ENCODE data around the gene PSG2. TPM values are rescaled to one million over a fixed set of nuclear protein-coding genes. Genes with fewer than 3 reads are reported as not detected.
"Not testable (repeated sequence)": the region's sequence is repeated elsewhere in the genome, so short reads cannot be mapped to it uniquely, and the experiment has no call there.

PSG2 gene
- total RNA-seq, 1 donor: 0.27 TPM

DNA sequence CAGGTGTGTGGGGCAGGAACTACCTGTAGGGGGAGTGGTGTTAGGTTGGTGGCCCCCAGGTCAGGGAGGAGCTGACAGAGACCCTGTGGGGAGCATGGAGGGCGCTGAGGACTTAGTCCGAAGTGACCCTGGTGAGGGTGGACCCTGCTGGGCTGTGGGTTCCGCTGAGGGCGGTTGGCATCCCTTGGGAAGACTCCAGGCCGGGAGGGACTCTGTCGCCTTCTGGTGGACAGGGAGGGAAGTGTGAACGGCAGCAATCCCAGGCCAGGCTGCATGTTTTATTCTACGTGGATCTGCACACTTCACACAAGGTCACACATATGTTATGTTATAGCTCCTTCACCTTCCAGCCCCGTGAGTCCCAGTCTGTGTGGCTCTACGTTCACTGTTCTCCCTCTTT lies 54.5 kb downstream of the PSG2 start:
- not testable (repeated sequence) for H3K4me3 ChIP-seq (ENCODE audit: low read depth, low read length); DNase-seq (ENCODE audit: low read depth)
- TF ChIP-seq, protein P1, sequence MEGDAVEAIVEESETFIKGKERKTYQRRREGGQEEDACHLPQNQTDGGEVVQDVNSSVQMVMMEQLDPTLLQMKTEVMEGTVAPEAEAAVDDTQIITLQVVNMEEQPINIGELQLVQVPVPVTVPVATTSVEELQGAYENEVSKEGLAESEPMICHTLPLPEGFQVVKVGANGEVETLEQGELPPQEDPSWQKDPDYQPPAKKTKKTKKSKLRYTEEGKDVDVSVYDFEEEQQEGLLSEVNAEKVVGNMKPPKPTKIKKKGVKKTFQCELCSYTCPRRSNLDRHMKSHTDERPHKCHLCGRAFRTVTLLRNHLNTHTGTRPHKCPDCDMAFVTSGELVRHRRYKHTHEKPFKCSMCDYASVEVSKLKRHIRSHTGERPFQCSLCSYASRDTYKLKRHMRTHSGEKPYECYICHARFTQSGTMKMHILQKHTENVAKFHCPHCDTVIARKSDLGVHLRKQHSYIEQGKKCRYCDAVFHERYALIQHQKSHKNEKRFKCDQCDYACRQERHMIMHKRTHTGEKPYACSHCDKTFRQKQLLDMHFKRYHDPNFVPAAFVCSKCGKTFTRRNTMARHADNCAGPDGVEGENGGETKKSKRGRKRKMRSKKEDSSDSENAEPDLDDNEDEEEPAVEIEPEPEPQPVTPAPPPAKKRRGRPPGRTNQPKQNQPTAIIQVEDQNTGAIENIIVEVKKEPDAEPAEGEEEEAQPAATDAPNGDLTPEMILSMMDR (IDR thresholded peaks at IDR 0.05; ENCODE audit: insufficient read depth, low read length): peak; percentile 28

DNA sequence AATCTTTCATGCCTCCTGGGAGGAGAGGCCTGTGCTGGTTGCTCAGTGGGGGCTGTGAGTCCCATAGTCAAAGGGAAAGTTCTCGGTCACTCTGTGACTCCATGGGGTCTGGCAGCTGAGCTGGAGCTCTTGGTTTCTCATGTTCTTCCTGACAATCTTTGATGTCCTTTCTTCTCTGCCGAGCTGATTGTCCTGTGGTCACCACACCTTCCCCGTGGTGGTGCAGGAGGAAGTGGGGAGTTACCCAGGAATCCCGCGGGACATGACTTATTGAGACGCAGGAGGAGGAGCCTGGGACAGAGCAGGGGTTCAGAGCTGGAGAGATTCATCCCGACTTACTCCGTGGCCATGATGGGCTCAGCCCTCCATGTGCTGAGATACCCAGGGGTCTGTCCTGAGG lies 55.4 kb downstream of the PSG2 start:
- not testable (repeated sequence) for DNase-seq (ENCODE audit: low read depth); H3K4me3 ChIP-seq (ENCODE audit: low read depth, low read length)

DNA sequence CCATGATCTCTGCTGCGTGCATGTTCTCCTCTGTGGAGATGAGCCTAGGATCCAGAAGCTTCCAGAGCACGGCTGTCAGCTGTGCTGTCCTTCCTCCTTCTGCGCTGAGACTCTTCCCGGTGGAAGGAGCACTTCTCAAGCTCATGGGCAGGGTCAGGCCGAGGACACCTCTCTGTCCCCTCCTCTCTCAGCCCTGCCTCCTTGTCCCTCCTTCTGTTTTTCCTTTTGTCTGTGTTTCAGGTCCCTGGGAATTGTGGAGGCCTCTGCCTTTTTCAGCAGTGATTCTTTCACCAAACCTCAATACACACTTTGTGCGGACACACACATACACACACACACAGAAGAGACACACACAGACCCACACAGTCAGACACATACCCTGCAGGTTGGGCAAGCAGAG lies 56.1 kb downstream of the PSG2 start, which contains the start of gene PSG11:
TSS of gene PSG11 (minus strand) at position 101 of the 400 bp plus-strand sequence. CDS start at position 4, 97 bp downstream.
- not testable (repeated sequence) for H3K4me3 ChIP-seq (ENCODE audit: low read depth, low read length); DNase-seq (ENCODE audit: low read depth)

DNA sequence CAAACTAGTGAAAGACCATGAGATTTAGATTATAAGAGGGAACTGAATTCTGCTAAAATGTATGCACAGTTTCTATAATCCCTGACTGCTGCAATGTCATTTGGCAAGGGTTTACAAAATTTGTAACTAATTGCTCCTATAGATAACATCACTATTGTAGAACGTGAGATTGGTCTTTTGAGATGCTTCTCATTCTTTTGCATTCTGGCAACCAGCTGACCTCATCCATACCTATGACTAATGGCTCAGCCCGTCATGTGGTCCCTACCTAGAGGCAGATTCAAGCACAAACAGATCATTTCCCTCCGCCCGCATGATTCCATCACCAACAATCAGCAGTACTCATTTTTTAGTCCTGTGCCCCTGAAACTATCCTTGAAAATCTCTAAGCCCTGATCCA lies 60.4 kb downstream of the PSG2 start:
- DNase-seq (ENCODE audit: low read depth): peak; percentile 82
- not testable (repeated sequence) for H3K4me3 ChIP-seq (ENCODE audit: low read depth, low read length)

DNA sequence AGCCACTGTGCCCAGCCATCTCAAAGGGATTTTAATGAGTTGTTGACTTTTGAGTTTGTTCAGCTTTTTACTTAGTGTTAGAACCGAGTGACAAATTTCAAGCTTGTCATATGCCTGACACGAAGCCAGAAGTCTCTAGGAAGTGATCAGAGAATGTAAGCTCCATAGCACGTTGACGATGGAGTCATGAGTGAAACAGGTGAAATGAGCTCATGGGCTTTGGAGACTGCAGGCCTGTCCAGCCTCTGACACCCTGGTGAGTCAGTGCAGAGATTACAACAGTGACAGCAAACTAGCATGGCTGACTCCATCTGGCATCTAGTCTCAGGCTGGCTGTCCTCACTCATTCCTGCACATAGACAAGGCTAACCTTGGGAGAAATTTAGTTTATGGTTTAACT lies 60.9 kb downstream of the PSG2 start:
- H3K4me3 ChIP-seq (ENCODE audit: low read depth, low read length): not testable (repeated sequence)
- peak; percentile 83 for DNase-seq (ENCODE audit: low read depth)

DNA sequence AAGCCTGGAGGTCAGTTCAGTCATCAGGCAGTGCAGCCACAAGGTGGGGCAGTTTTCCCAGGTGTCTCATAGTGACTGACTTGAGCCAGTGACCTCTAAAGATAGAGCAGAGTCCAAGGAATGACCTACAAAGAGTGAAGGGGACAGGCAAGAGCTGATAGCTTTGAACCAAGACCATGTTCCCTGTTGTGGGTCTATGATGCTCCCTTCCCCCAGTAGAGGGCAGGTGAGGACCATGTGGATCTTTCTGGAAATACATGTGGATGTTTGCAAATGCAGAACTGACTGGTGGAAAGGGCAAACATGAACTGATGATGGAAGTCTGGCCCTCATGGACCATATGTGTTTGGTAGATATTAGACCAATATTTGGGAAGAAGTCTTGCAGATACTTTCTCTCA lies 62.9 kb downstream of the PSG2 start:
- not testable (repeated sequence) for H3K4me3 ChIP-seq (ENCODE audit: low read depth, low read length)
- peak; percentile 45 for DNase-seq (ENCODE audit: low read depth)
- TF ChIP-seq, protein P1 (IDR thresholded peaks at IDR 0.05; ENCODE audit: insufficient read depth, low read length): peak; percentile 42

Other genes starting within 250 kb of the PSG2 start
- 0.72 TPM in 1 of 2 replicates, not detected in the other for gene PSG1, start 203.0 kb downstream of the PSG2 start, total RNA-seq (ENCODE audit: low replicate concordance)
- not detected in 2 replicates for gene PSG6, start 164.8 kb downstream of the PSG2 start, total RNA-seq (ENCODE audit: low replicate concordance)
- 0.27 TPM in 1 of 2 replicates, not detected in the other for gene PSG7, start 145.5 kb downstream of the PSG2 start, total RNA-seq (ENCODE audit: low replicate concordance)
- 0.09 TPM in 1 of 2 replicates, not detected in the other for gene PSG11, start 56.2 kb downstream of the PSG2 start, total RNA-seq (ENCODE audit: low replicate concordance)
- gene PSG5, start 103.8 kb upstream of the PSG2 start, total RNA-seq (ENCODE audit: low replicate concordance): 2.8 and 13.6 TPM in 2 replicates
- not detected in 2 replicates for gene PSG4, start 122.9 kb upstream of the PSG2 start, total RNA-seq (ENCODE audit: low replicate concordance)
- gene PSG9, start 186.8 kb upstream of the PSG2 start, total RNA-seq (ENCODE audit: low replicate concordance): 0.27 TPM in 1 of 2 replicates, not detected in the other

Data from fibroblast of the aortic adventitia (primary cell).